Gastroesophageal sphincter (tissue), 4 donors: Measurements from ENCODE around the gene SLC22A5. TPM values are rescaled to one million over a fixed set of nuclear protein-coding genes. Genes with fewer than 3 reads are reported as not detected.

ENCODE experiments used
- ATAC-seq: fragments of 150-250 bp; one replicate; pipeline ENCODE4 v1.9.1; 2016; ENCODE audit warnings: mild to moderate bottlenecking, moderate library complexity
- H3K27ac ChIP-seq, 4 donors: fragments of 200-600 bp; sonication (generic) in 3 of 4; 1 replicate in 3 of 4; 2 replicates in 1 of 4; pipeline ENCODE4 v1.5.1; 2016 to 2019
- H3K27me3 ChIP-seq: fragments of 200-600 bp; sonication (generic); one replicate; pipeline ENCODE4 v1.5.1; 2019
- H3K36me3 ChIP-seq, 2 donors: fragments of 200-600 bp; sonication (generic); one replicate each; pipeline ENCODE4 v1.5.1; 2019; ENCODE audit warnings: control low read depth in 1 of 2
- H3K4me1 ChIP-seq, 3 donors: fragments of 200-600 bp; sonication (generic); 1 replicate in 2 of 3; 2 replicates in 1 of 3; pipeline ENCODE4 v1.5.1; 2016 to 2019; ENCODE audit warnings: control low read depth in 2 of 3
- H3K4me3 ChIP-seq, 2 donors: fragments of 200-600 bp; sonication (generic); one replicate each; pipeline ENCODE4 v1.5.1; 2019; ENCODE audit warnings: mild to moderate bottlenecking in 1 of 2, moderate library complexity in 1 of 2
- H3K9me3 ChIP-seq, 3 donors: fragments of 200-600 bp; sonication (generic); one replicate each; pipeline ENCODE4 v1.5.1; 2017 to 2019; ENCODE audit warnings: control low read depth in 2 of 3
- CTCF ChIP-seq, 4 experiments: fragments of 200-600 bp in 2 of 4; fragments of 450-650 bp in 2 of 4; sonication (generic) in 1 of 4; IDR thresholded peaks; one replicate each; pipeline ENCODE4 v1.5.1; 2017 to 2019; ENCODE audit warnings: antibody characterized with exemption in 4 of 4, mild to moderate bottlenecking in 2 of 4, moderate library complexity in 2 of 4
- EP300 ChIP-seq: sonication (generic); formaldehyde crosslinking; IDR thresholded peaks from one replicate; pipeline ENCODE4 v1.6.1; 2017; ENCODE audit warnings: antibody characterized with exemption, mild to moderate bottlenecking
- POLR2A ChIP-seq, 2 donors: fragments of 450-650 bp; IDR thresholded peaks; one replicate each; pipeline ENCODE4 v1.6.1; 2017; ENCODE audit warnings: antibody characterized with exemption in 2 of 2, mild to moderate bottlenecking in 2 of 2, moderate library complexity in 1 of 2
- POLR2AphosphoS5 ChIP-seq: sonication (generic); formaldehyde crosslinking; IDR thresholded peaks from one replicate; pipeline ENCODE4 v1.6.1; 2017; ENCODE audit warnings: antibody characterized with exemption
- WGBS, 2 donors: methylation state at CpG; one replicate each; pipeline ENCODE4 v1.1.5; 2018; ENCODE audit warnings: low coverage in 1 of 2; 5-methylcytosine and 5-hydroxymethylcytosine counted together
- total RNA-seq, 4 donors: library from RNA; depleted of rRNA; stranded (reverse); fragments of >200 nt; gene quantifications; one replicate each; pipeline ENCODE4 v1.1.0, GENCODE V29; 2016

The SLC22A5 gene
- total RNA-seq, 4 donors from 2014 or later = 6.5 to 9.6 (median 7.5) TPM

GRCh38 chr5:132342291-132343180 lies 27.0 kb upstream of the SLC22A5 start:
- ATAC-seq = no peak
- Histone ChIP-seq H3K4me3 (no peak overlapping the region), H3K9me3 (no peaks in the 10 kb centered on the region), H3K4me1 (no peaks in the 10 kb centered on the region), H3K36me3 (peaks cover 0 to 12% of the 10 kb centered on the region in 2 donors), H3K27ac (no peak overlapping the region), H3K27me3 (no peaks in the 10 kb centered on the region)
- 79 to 85% methylated on average over 3 to 4 of the region's 5 CpGs for WGBS, 2 donors
- TF ChIP-seq EP300 (no peak), CTCF (IDR thresholded peaks at IDR 0.05) (no peak), POLR2AphosphoS5 (no peak), POLR2A (IDR thresholded peaks at IDR 0.05) (no peak)

- TF ChIP-seq POLR2AphosphoS5 (no peak), POLR2A (IDR thresholded peaks at IDR 0.05) (no peak), EP300 (no peak), CTCF (IDR thresholded peaks at IDR 0.05) (no peak)
- H3K4me1 ChIP-seq = no peaks in the 10 kb centered on the region
- no peaks in the 10 kb centered on the region for H3K27me3 ChIP-seq
- H3K4me3 ChIP-seq = no peak overlapping the region
- H3K27ac ChIP-seq = no peak overlapping the region
- ATAC-seq = no peak
- H3K9me3 ChIP-seq = peaks cover 0 to 9% (median 0%) of the 10 kb centered on the region in 3 donors
- WGBS, 2 donors = 57 to 70% methylated on average over 4 of the region's 5 CpGs
- H3K36me3 ChIP-seq = peaks cover 0 to 18% of the 10 kb centered on the region in 2 donors
These were observed 24.6 kb upstream of the SLC22A5 start for GRCh38 chr5:132344775-132345514.

- no peak overlapping the region for H3K27ac ChIP-seq
- H3K4me1 ChIP-seq = no peaks in the 10 kb centered on the region
- 88 to 93% methylated on average over 1 of the region's 1 CpG for WGBS, 2 donors
- H3K36me3 ChIP-seq = peaks cover 0 to 17% of the 10 kb centered on the region in 2 donors
- TF ChIP-seq POLR2AphosphoS5 (no peak), POLR2A (IDR thresholded peaks at IDR 0.05) (no peak), CTCF (IDR thresholded peaks at IDR 0.05) (no peak), EP300 (no peak)
- ATAC-seq = no peak
- peaks cover 0 to 9% (median 0%) of the 10 kb centered on the region in 3 donors for H3K9me3 ChIP-seq
- no peaks in the 10 kb centered on the region for H3K27me3 ChIP-seq
- no peak overlapping the region for H3K4me3 ChIP-seq
These were observed 16.0 kb upstream of the SLC22A5 start for GRCh38 chr5:132353486-132353995.

GRCh38 chr5:132354381-132355139 lies 14.9 kb upstream of the SLC22A5 start:
- H3K4me3 ChIP-seq = no peak overlapping the region
- no peaks in the 10 kb centered on the region for H3K4me1 ChIP-seq
- H3K36me3 ChIP-seq = peaks cover 0 to 10% of the 10 kb centered on the region in 2 donors
- WGBS, 2 donors = 78 to 100% methylated on average over 1 of the region's 1 CpG
- no peak for ATAC-seq
- H3K27me3 ChIP-seq = no peaks in the 10 kb centered on the region
- TF ChIP-seq CTCF (IDR thresholded peaks at IDR 0.05) (no peak), EP300 (no peak), POLR2AphosphoS5 (no peak), POLR2A (IDR thresholded peaks at IDR 0.05) (no peak)
- no peak overlapping the region for H3K27ac ChIP-seq
- peaks cover 0 to 2% (median 0%) of the 10 kb centered on the region in 3 donors for H3K9me3 ChIP-seq
